Keratinocyte (primary cell): Measurements from ENCODE around the gene ASF1B.

ENCODE experiments used
- CTCF ChIP-seq, 3 experiments: IDR thresholded peaks in 1 of 3; conservative IDR thresholded peaks in 1 of 3; optimal IDR thresholded peaks in 1 of 3; 2 replicates in 2 of 3; 3 replicates in 1 of 3; pipeline versions ENCODE3 to v1.5.1; 2011; ENCODE audit warnings: low read length in 3 of 3, mild to moderate bottlenecking in 3 of 3, moderate library complexity in 2 of 3, control low read depth in 1 of 3, inconsistent platforms in 1 of 3; ENCODE audit not compliant: insufficient read depth in 2 of 3; ENCODE audit errors: extremely low read depth in 1 of 3
- EZH2 ChIP-seq: IDR thresholded peaks from one replicate; pipeline ENCODE4 v1.6.1; 2012; ENCODE audit warnings: inconsistent platforms, mild to moderate bottlenecking, low read length, moderate library complexity

- no peak for TF ChIP-seq CTCF (optimal IDR thresholded peaks at IDR 0.05 in 1 of 3, IDR thresholded peaks at IDR 0.05 in 1 of 3, conservative IDR thresholded peaks at IDR 0.05 in 1 of 3; ENCODE audit: extremely low read depth in 1 of 3, insufficient read depth in 2 of 3, low read length in 3 of 3)
- TF ChIP-seq EZH2: no peak
Measured at GRCh38 chr19:14117668-14118164, 18.7 kb downstream of the ASF1B start, which contains the start of gene PRKACA.
